ENCODE data around the gene ADIPOR2.
"Not testable (repeated sequence)": the region's sequence is repeated elsewhere in the genome, so short reads cannot be mapped to it uniquely, and the experiment has no call there.

The ADIPOR2 gene

DNA sequence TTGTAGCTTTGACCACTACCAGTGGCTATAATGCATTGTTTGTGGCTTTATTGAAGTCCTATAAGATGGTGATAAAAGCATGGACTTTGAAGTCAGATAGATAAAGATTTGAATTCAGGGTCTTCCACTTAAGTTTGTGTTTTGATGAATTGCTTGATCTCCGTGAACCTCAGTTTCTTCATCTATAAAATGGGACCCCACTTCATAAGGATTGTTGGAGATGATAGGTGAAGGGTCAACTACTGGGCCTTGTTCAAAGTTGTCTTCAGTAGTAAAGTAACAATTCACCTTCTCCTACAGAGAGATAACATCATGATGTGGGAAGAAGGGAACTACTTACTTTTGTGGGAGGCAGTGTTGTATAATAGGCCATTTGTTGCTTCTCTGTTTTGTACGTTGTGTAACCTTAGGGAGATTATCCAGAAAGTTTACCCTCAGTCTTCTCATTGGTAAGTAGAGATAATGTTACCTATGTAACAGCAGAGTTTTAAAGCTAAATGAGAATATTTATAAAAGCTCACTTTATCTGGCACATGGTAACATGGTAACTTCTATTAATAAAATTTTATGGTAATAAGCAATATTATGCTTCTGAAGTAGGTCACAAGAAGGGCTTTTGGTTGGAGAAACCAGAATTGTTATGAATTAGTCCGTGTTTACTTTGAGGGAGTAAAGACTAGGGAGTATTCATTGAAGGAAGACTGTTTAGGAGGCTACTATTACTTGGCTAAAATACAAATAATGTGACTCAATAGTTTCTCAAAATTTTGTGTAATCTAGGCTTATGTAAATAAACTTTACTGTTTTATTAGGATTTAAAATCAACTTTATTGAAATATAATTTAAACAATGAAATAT is 15.1 kb downstream of the ADIPOR2 start:
- DNase-seq = no peak

DNA sequence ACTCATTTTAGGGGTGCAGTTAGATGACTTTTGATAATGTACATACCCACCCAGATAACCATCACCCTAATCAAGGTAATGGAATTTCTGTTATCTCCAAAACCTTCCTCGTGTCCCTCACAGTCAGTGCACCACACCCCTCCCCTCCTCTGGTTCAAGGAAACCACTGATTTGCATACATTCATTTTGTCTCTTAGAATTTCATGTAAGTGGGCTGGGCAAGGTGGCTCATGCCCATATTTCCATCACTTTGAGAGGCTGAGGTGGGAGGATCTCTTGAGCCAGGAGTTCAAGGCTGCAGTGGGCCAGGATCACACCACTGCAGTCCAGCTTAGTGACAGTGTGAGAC is 15.7 kb downstream of the ADIPOR2 start:
- no peak for DNase-seq

DNA sequence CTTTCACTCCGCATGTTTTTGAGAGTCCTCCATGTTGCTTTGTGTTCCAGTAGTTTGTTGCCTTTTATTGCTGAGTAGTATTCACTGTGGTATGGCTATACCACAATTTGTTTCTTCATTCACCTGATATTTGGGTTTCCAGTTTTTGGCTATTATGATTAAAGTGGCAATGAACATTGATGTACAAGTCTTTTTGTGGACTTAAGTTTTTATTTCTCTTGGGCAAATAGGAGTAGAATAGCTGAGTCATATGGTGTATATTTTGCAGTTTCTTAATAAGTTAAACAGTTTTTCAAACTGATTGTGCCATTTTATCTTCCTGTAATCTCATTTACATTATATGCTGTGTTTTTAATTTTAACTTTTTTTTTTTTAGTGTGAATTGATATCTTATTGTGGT is 16.2 kb downstream of the ADIPOR2 start:
- no peak for DNase-seq

DNA sequence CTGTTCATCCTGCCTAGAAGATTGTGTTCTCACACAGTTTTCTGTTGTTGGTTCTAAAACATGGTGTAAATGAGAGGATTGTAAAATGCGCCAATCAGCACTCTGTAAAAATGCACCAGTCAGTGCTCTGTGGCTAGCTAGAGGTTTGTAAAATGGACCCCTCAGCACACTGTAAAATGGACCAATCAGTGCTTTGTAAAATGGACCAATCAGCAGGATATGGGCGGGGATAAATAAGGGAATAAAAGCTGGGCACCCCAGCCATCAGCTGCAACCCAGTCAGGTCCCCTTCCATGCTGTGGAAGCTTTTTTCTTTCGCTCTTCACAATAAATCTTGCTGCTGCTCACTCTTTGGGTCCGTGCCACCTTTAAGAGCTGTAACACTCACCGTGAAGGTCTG is 19.1 kb downstream of the ADIPOR2 start:
- not testable (repeated sequence) for DNase-seq

DNA sequence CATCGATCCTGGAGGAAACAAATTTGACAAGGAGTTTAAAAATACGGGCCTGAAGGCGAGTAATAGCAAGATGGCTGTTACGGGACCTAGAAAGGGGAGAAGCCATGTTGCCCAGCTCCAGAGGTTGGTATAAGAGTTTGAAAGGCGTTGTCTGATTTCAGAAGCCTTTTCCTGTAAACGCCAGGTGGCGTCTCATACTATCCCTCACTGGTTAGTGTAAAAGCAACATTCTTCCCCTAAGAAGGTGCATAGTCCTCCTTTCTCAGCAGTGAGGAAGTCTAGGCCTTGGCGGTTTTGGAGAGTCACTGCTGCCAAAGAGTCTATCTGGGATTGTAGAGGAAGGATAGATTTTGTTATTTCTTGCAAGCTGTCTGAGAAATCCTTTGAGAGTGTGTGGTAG is 20.0 kb downstream of the ADIPOR2 start:
- not testable (repeated sequence) for DNase-seq

DNA sequence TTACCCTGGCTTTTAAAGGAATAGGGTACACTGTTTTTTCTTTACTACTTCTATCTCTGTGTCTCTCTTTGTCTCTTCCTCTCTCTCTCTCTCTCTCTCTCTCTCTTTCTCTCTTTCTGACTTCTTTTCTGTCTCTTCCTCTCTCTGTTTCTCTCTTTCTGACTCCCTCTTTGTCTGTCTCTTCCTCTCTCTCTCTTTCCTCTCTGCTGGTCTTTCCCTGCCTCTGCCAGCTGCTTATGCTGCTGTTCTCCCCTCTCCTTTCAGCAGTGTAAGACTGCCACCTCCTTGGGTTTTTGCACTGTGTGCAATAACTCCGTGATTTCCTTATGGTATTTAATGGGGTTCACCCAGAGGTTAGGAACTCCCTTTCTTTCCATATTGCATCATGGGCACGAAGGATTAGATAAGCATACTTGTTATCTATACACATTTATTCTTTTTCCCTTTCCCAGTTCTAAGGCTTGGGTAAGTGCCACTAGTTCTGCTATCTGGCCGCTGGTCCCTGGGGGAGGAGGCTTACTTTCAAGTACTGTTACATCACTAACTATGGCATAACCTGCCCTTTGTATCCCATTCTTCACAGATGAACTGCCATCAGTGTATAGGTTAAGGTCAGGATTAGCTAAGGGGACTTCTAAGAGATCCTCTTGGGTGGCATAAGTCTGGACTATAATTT is 20.8 kb downstream of the ADIPOR2 start:
- not testable (repeated sequence) for DNase-seq

DNA sequence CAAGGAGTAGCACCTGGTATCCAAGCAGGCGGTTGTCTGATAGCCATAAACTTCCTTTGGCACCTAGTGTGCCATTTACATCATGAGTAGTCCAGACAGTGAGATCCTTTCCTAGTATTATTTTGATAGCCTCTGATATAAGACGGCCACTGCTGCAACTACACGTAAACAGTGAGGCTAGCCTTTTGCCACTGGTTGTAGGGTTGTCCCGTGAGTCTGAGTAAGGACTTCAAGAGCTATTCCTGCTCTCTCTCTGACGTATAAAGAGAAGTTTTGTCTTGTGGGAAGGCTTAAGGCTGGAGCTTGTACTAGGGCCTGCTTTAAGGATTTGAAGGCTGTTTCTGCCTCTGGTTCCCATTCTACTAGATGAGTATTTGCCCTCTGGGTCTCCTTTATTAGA is 21.4 kb downstream of the ADIPOR2 start:
- DNase-seq = not testable (repeated sequence)

DNA sequence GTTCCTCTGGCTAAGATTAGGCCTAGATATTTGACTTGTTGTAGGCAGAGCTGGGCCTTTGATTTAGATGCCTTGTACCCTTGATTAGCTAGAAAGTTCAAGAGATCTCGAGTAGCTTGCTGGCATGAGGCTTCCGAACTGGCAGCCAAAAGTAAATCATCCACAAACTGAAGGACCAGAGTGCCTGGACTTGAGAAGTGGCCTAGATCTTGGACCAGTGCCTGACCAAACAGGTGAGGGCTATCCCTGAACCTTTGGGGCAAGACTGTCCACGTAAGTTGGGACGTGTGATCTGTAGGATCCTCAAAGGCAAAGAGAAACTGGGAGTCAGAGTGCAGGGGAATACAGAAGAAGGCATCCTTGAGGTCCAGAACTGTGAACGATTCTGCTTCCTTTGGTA is 22.0 kb downstream of the ADIPOR2 start:
- not testable (repeated sequence) for DNase-seq

DNA sequence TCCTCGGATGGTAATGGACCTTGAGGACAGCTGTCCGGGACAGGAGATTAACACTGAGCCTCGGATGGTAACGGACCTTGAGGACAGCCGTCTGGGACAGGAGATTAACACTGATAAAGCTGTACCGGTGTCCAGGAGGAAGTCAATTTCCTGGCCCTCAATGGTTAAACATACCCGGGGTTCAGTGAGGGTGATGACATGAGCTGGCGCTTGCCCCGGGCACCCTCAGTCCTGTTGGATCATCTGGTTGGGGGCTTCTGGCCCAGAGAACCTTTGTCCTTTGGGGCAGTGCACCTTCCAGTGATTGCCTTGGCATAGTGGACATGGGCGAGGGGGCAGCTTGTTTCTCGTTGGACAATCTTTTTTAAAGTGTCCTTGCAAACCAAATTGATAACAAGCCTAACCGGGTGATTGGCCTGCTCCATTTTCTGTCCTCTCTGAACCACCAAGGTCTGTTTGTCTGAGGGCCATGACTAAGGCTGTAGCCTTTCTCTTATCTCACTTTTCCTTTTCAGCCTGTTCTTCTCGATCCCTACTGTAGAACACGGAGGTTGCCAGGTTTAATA is 23.0 kb downstream of the ADIPOR2 start:
- DNase-seq = not testable (repeated sequence)

DNA sequence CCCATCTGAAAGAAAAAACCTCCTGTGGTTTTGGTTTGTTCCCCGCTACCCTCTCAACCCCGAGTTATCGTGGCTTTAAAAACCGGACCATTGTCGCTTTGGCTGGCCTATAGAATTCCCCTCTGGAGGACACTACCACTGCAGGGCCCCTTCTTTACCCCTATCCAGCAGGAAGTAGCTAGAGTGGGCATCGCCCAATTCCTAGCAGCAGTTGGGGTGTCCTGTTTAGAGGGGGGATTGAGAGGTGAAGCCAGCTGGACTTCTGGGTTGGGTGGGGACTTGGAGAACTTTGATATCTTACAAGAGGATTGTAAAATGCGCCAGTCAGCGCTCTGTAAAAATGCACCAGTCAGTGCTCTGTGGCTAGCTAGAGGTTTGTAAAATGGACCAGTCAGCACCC is 24.6 kb downstream of the ADIPOR2 start:
- DNase-seq = not testable (repeated sequence)

DNA sequence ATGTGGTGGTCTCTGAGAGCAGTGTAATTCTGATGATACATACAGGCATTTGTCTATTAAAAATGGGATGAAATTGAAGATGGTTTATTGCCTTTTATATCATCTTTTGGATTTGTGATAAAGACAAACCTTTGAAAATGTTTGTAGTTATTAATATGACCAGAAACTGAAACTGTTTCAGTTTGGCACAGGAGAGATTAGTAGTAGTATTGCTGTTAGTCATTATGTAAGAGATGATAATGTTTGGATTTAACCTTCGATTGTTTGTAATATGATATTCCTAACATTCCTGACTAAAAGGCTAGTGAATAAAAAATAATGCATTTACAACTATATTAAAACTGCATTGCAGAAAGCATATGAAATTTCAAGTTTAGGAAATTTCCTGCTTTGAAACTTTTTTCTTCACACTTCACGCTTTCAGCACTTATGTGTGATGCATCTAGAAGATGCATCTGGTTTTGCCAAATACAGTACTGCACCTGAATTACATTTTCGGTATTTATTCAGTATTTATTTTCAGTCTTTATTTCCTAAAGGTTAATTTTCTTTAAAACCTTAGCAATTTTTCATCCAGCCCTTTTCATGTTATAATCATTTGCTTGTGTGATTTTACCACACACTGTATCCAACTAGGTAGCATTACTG is 25.5 kb downstream of the ADIPOR2 start:
- no peak for DNase-seq

DNA sequence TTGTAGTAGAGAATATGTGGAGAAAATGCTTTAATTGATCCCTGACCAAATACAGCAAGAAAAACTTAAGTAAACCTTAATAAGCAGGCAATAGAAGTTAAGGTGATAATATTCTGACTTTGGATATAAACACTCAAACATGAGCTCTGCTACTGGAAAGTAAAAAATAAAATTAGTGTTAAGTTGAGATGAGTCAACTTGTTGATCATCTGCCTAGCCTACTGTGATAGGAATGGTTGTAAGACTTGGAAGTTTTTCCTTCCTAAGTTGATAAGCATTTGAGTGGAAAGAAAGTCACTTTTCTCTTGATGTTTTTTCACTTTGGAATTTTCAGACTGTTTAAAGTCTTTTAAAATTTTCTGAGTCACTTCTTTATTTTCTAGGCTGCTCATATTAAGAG is 26.0 kb downstream of the ADIPOR2 start:
- no peak for DNase-seq

DNA sequence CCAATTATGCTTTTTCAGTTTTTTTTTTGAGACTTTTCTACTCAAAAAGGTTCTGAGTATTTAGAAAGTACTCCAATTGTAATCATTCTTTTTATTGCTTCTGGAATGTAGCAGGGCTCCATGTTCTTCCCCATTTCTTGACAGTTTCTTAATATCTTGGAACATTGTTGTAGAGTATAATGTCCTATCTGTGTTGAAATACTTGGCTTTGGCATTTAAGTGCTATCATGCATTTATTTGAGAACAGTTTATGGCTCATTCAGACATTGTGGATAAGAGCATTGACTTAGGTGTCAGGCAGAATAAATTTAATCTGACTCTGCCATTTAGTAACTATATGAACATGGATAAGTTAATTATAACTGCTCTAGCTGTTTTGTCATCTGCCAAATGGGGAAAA is 28.3 kb downstream of the ADIPOR2 start:
- no peak for DNase-seq

DNA sequence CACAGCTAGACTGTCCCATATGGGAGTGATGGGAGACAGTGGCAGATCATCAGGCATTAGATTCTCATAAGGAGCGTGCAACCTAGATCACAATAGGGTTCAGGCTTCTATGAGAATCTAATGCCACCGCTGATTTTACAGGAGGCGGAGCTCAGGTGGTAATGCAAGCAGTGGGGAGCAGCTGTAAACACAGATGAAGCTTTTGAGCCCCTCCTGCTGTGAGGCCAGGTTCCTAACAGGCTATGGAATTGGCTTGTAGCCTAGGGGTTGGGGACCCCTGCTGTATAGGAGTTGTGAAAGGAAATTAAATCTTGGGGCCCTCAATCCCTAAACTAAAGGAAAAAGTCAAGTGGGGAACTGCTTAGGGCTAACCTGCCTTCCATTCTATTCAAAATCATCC is 29.6 kb downstream of the ADIPOR2 start:
- no peak for DNase-seq

DNA sequence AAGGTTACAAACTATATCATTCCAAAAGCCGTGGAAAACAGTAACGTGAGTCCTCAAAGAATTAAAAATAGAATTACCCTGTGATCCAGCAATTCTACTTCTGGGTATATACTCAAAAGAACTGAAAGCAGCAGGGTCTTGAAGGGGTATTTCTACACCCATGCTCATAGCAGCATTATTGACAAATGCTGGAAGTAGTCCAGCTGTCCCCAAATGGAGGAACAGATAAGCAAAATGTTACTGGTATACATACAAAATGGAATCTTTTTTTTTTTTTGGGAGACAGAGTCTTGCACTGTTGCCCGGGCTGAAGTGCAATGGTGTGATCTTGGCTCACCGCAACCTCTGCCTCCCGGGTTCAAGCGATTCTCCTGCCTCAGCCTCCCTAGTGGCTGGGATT is 32.9 kb downstream of the ADIPOR2 start:
- no peak for DNase-seq

DNA sequence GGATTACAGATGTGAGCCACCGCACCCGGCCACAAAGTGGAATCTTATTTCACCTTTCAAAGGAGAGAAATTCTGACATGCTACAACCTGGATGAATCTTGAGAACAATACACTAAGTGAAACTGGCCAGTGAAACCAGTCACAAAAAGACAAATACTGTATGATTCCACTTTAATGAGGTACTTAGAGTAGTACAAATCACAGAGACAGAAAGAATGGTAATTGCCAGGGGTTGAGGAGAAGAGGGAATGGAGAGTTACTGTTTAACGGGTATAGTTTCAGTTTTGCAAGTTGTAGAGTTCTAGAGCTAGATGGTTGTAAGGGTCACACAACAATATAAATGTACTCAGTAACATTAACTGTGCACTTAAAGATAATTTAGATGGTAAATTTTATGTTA is 33.4 kb downstream of the ADIPOR2 start:
- DNase-seq = no peak

DNA sequence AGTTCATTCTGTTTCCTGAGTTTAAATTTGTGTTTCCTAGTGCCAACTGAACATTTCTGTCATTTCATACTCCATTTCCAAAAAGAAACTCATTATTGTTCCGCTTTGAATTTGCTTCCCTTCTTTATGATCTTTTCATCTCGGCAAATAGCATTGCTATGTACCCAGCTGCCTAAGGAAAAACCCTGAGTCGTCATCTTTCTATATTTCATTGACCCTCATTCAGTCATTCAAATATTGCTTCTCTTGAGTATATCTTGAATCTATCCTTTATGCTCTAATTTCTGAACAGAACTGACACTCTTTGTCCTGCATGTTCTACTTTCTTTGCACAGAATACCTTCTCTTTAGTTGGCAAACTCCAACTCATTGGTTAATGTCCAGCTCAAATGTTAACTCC is 35.9 kb downstream of the ADIPOR2 start:
- no peak for DNase-seq

DNA sequence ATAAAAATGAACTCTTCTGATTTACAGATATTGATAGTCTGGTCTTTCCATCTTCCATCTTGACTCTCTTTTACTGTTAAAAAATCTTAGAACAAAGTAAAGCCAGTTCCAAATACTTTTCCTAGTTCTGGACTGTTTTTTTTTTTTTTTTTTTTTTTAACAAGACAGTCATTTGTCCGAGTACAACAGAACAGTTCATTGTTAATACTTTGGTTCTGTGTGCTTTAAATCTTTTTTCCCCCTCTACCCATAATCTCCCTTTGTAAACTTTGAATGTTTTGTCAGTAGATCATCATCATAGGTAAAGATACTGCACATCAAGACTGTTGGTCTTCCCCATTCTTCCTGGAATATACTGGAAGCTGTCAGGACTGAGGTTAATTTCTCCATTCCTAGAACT is 38.0 kb downstream of the ADIPOR2 start:
- no peak for DNase-seq

DNA sequence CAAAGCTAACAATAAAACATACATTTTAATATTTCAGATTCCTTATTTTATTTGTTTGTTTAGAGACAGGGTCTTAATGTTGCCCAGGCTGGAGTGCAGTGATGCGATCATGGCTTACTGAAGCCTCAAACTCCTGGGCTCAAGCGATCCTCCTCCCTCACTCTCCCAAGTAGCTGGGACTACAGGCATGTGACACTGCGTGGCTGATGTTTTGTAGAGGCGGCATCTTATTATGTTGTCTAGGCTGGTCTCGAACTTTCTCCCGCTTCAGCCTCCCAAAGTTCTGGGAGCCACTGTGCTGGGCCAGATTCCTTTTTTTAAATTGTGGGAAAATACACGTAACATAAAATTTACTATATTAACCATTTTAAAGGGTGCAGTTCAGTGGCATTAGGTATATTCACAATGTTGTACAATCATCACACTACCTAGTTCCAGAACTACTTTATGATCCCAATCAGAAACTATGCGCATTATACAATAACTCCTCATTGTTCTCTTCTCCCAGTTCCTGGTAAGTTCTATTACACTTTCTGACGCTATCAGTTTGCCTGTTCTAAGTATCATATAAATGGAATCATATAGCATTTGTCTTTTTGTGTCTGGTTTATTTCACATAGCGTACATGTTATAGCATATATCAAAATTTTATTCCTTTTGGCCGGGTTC is 40.3 kb downstream of the ADIPOR2 start:
- no peak for DNase-seq

DNA sequence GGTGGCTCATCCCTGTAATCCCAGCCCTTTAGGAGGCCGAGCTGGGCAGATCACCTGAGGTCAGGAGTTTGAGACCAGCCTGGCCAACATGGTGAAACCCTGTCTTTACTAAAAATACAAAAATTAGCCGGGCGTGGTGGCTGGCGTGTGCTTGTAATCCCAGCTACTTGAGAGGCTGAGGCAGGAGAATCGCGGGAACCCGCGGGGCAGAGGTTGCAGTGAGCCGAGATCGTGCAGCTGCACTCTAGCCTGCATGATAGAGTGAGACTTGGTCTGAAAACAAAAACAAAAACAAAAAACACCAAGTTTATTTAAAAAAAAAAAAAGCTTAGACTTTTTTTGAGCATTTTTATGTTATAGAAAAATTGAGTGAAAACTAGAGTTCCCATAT is 40.8 kb downstream of the ADIPOR2 start:
- not testable (repeated sequence) for DNase-seq

DNA sequence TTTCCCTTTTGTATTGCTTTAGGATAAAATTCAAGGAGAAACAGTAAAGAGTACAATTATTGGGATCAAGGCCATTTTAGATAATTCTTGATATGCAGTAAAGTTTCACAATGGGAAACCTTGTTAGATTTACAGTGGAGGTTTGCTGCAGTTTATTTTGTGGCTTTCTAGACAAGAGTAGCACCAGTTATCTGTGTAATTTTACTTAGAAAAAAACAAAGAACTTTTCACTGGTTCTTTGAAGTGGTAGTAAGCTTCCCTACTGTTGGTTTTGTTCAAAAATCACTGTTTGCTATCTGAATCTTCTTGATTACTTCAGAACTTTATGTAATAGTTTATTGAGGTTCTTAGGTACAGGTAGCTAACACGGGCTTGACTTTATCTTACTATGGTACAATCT is 42.0 kb downstream of the ADIPOR2 start:
- no peak for DNase-seq

DNA sequence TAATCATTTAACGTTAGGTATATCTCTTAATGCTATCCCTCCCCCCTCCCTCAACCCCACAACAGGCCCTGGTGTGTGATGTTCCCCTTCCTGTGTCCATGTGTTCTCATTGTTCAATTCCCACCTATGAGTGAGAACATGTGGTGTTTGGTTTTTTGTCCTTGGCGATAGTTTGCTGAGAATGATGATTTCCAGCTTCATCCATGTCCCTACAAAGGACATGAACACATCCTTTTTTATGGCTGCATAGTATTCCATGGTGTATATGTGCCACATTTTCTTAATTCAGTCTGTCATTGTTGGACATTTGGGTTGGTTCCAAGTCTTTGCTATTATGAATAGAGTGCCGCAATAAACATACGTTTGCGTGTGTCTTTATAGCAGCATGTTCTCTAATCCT is 42.8 kb downstream of the ADIPOR2 start:
- not testable (repeated sequence) for DNase-seq

DNA sequence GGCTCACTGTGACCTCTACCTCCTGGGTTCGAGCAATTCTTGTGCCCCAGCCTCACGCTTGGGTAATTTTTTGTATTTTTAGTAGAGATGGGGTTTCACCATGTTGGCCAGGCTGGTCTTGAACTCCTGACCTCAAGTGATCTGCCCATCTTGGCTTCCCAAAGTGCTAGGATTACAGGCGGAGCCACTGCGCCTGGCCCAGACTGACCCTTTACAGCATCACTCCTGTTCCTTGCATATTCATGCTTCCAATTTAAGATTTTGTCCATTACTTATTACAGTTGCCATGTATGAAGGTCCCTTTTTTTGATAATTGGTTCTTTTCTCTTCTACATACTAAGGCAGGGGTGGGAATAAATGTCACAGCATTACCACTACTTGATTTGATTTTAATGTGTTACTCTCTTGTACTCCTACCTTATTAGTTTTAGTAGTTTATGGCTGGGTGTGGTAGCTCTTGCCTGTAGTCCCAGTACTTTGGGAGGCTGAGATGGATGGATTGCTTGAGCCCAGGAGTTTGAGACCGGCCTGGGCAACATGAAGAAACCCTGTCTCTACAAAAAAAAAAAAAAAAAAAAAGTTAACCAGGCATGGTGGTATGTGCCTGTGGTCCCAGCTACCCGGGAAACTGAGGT is 46.9 kb downstream of the ADIPOR2 start:
- DNase-seq = no peak
